H9 (cell line): ENCODE data around the gene FAXC. TPM values are rescaled to one million over a fixed set of nuclear protein-coding genes. Genes with fewer than 3 reads are reported as not detected.

ENCODE experiments used
- DNase-seq: peaks from one replicate; pipeline ENCODE4 v3.0.0-alpha.2; 2017
- H2AFZ ChIP-seq: one replicate; pipeline ENCODE4 v1.6.1; 2013; ENCODE audit warnings: mild to moderate bottlenecking, low read length, control low read depth, moderate library complexity
- H2AK5ac ChIP-seq: 2 replicates; pipeline ENCODE4 v1.6.1; 2013; ENCODE audit warnings: low read length, control low read depth, mixed read lengths; ENCODE audit not compliant: insufficient read length
- H2BK120ac ChIP-seq: one replicate; pipeline ENCODE4 v1.6.1; 2013; ENCODE audit warnings: low read depth, mild to moderate bottlenecking, low read length, control low read depth, inconsistent platforms; ENCODE audit not compliant: poor library complexity, severe bottlenecking
- H2BK12ac ChIP-seq: 2 replicates; pipeline ENCODE4 v1.6.1; 2013; ENCODE audit warnings: low read length, control low read depth, mixed read lengths, low read depth; ENCODE audit not compliant: insufficient read length
- H2BK15ac ChIP-seq: 2 replicates; pipeline ENCODE4 v1.6.1; 2013; ENCODE audit warnings: low read depth, low read length, control low read depth
- H2BK20ac ChIP-seq: one replicate; pipeline ENCODE4 v1.6.1; 2013; ENCODE audit warnings: low read depth, mild to moderate bottlenecking, low read length, control low read depth, inconsistent platforms; ENCODE audit not compliant: poor library complexity, severe bottlenecking
- H2BK5ac ChIP-seq: 2 replicates; pipeline ENCODE4 v1.6.1; 2013; ENCODE audit warnings: low read length, control low read depth, mixed read lengths; ENCODE audit not compliant: insufficient read length
- H3K14ac ChIP-seq: 2 replicates; pipeline ENCODE4 v1.6.1; 2013; ENCODE audit warnings: low read length, control low read depth; ENCODE audit not compliant: insufficient read depth
- H3K18ac ChIP-seq: 2 replicates; pipeline ENCODE4 v1.6.1; 2013; ENCODE audit warnings: low read depth, mild to moderate bottlenecking, mixed read lengths, low read length, control low read depth; ENCODE audit not compliant: insufficient read length
- H3K23ac ChIP-seq: 2 replicates; pipeline ENCODE4 v1.6.1; 2013; ENCODE audit warnings: low read length, control low read depth, mixed read lengths, low read depth; ENCODE audit not compliant: insufficient read length
- H3K23me2 ChIP-seq: 2 replicates; pipeline ENCODE4 v1.6.1; 2013; ENCODE audit warnings: low read depth, mild to moderate bottlenecking, mixed read lengths, low read length, control low read depth; ENCODE audit not compliant: insufficient read length, poor library complexity, severe bottlenecking
- H3K27ac ChIP-seq: 2 replicates; pipeline ENCODE4 v1.5.1; 2013; ENCODE audit warnings: low read length, control low read depth, mixed read lengths, low read depth; ENCODE audit not compliant: insufficient read length
- H3K27me3 ChIP-seq: 2 replicates; pipeline ENCODE4 v1.6.1; 2013; ENCODE audit warnings: low read length, control low read depth, inconsistent platforms; ENCODE audit not compliant: insufficient read depth
- H3K4ac ChIP-seq: 2 replicates; pipeline ENCODE4 v1.6.1; 2013; ENCODE audit warnings: low read depth, mild to moderate bottlenecking, control low read depth, inconsistent platforms, low read length, moderate library complexity
- H3K4me1 ChIP-seq: 2 replicates; pipeline ENCODE4 v1.6.1; 2013; ENCODE audit warnings: low read length, control low read depth, inconsistent platforms; ENCODE audit not compliant: insufficient read depth
- H3K4me2 ChIP-seq: 2 replicates; pipeline ENCODE4 v1.6.1; 2013; ENCODE audit warnings: low read length, control low read depth, mixed read lengths; ENCODE audit not compliant: insufficient read length, insufficient read depth
- H3K56ac ChIP-seq: 2 replicates; pipeline ENCODE4 v1.6.1; 2013; ENCODE audit warnings: low read depth, mild to moderate bottlenecking, mixed read lengths, low read length, control low read depth; ENCODE audit not compliant: insufficient read length
- H3K79me1 ChIP-seq: 2 replicates; pipeline ENCODE4 v1.6.1; 2013; ENCODE audit warnings: low read depth, mild to moderate bottlenecking, moderate library complexity, low read length, control low read depth, inconsistent platforms; ENCODE audit not compliant: insufficient read depth, poor library complexity, severe bottlenecking
- H3K79me2 ChIP-seq: 2 replicates; pipeline ENCODE4 v1.6.1; 2013; ENCODE audit warnings: low read length, control low read depth, inconsistent platforms; ENCODE audit not compliant: insufficient read depth
- H3K9ac ChIP-seq: 2 replicates; pipeline ENCODE4 v1.6.1; 2013; ENCODE audit warnings: low read length, control low read depth, mixed read lengths; ENCODE audit not compliant: insufficient read length; ENCODE audit errors: extremely low read depth
- H3K9me3 ChIP-seq: one replicate; pipeline ENCODE4 v1.6.1; 2013; ENCODE audit warnings: low read depth, low read length, inconsistent platforms; ENCODE audit not compliant: control insufficient read depth
- H3T11ph ChIP-seq: one replicate; pipeline ENCODE4 v1.6.1; 2013; ENCODE audit warnings: mild to moderate bottlenecking, low read length, control low read depth, inconsistent platforms
- H4K20me1 ChIP-seq: one replicate; pipeline ENCODE4 v1.6.1; 2013; ENCODE audit not compliant: control insufficient read depth, insufficient read length, insufficient read depth
- H4K5ac ChIP-seq: 2 replicates; pipeline ENCODE4 v1.6.1; 2013; ENCODE audit warnings: low read depth, mild to moderate bottlenecking, mixed read lengths, low read length, control low read depth; ENCODE audit not compliant: insufficient read length
- H4K8ac ChIP-seq: replicated peaks from 2 replicates; pipeline ENCODE4 v1.6.1; 2013; ENCODE audit warnings: low read length, control low read depth, mixed read lengths, low read depth; ENCODE audit not compliant: insufficient read length
- H4K91ac ChIP-seq: 2 replicates; pipeline ENCODE4 v1.6.1; 2013; ENCODE audit warnings: low read depth, mild to moderate bottlenecking, moderate library complexity, mixed read lengths, low read length, control low read depth; ENCODE audit not compliant: insufficient read length
- H3K27ac Mint-ChIP-seq, 3 experiments: 2 replicates in 2 of 3; 3 replicates in 1 of 3; pipeline ENCODE4 v1.8.0; 2020 to 2021; ENCODE audit warnings: mixed read lengths in 3 of 3, mild to moderate bottlenecking in 1 of 3, moderate library complexity in 1 of 3
- H3K27me3 Mint-ChIP-seq: 2 replicates; pipeline ENCODE4 v1.8.0; 2021; ENCODE audit warnings: low read depth, mild to moderate bottlenecking, moderate library complexity, mixed read lengths
- H3K36me3 Mint-ChIP-seq, 3 experiments: 2 replicates in 2 of 3; 3 replicates in 1 of 3; pipeline ENCODE4 v1.8.0; 2020 to 2021; ENCODE audit warnings: low read depth in 3 of 3, mixed read lengths in 3 of 3; ENCODE audit not compliant: insufficient read depth in 1 of 3
- H3K4me1 Mint-ChIP-seq, 2 experiments: 2 replicates each; pipeline ENCODE4 v1.8.0; 2020; ENCODE audit warnings: mixed read lengths in 2 of 2
- H3K4me3 Mint-ChIP-seq, 2 experiments: 2 replicates in 1 of 2; 3 replicates in 1 of 2; pipeline ENCODE4 v1.8.0; 2020 to 2021; ENCODE audit warnings: mild to moderate bottlenecking in 2 of 2, mixed read lengths in 2 of 2, moderate library complexity in 1 of 2
- H3K9me3 Mint-ChIP-seq, 2 experiments: 2 replicates in 1 of 2; 3 replicates in 1 of 2; pipeline ENCODE4 v1.8.0; 2020; ENCODE audit warnings: mild to moderate bottlenecking in 2 of 2, mixed read lengths in 2 of 2, moderate library complexity in 1 of 2
- WGBS: extraction: QIAGEN DNeasy Blood & Tissue Kit; methylation state at CpG from one replicate; pipeline ENCODE4 v1.1.7; 2013; ENCODE audit warnings: missing lambda C conversion rate, low lambda C conversion rate, mixed read lengths; ENCODE audit not compliant: insufficient read length; ENCODE audit errors: extremely low coverage; 5-methylcytosine and 5-hydroxymethylcytosine counted together
- total RNA-seq: library from RNA; stranded (reverse); gene quantifications from 2 replicates; pipeline ENCODE4 v1.2.1, GENCODE V29; 2021
- TF ChIP-seq, protein P1 (sequence below): fragments of 200-600 bp; sonication (generic); conservative IDR thresholded peaks from 3 replicates; pipeline ENCODE4 v1.8.0; 2021; ENCODE audit warnings: antibody characterized with exemption, mild to moderate bottlenecking

Gene FAXC
- total RNA-seq, 1 experiment from 2014 or later, result 17.2 TPM

DNA sequence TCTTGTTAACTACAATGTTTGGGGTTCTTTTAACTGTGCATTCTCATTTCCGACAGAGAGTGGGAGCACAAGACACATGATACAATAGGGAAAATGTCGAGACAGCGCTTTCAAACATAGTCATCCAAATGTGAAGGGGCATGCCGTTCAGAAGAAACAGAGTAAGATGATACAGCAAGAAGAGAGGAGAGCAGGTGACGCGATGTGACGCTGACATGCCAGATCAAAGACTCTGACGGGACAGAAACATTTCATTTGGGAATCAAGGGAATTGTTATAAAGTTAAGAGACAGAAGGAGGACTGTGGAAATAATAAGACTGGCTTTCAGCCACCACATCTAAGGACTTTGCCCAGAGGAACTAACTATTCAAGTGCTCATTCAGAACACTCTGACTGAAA is 117.4 kb downstream of the FAXC start:
- Histone ChIP-seq H2BK20ac (no peak overlapping the region), H3K4ac (no peak overlapping the region), H2BK120ac (no peak overlapping the region), H3K23me2 (no peaks in the 10 kb centered on the region), H3T11ph (no peak overlapping the region), H3K79me1 (no peaks in the 10 kb centered on the region), H3K27me3 (no peaks in the 10 kb centered on the region), H3K9ac (no peak overlapping the region), H4K5ac (no peak overlapping the region), H2BK5ac (no peak overlapping the region), H2BK15ac (no peak overlapping the region), H3K56ac (no peak overlapping the region), H3K79me2 (no peaks in the 10 kb centered on the region), H4K20me1 (no peaks in the 10 kb centered on the region), H4K8ac (no peak overlapping the region), H3K9me3 (no peaks in the 10 kb centered on the region), H4K91ac (no peak overlapping the region), H3K4me2 (no peak overlapping the region), H3K4me1 (no peaks in the 10 kb centered on the region), H3K18ac (no peak overlapping the region), H3K27ac (no peak overlapping the region), H2AFZ (no peak overlapping the region), H2AK5ac (no peak overlapping the region), H3K23ac (no peak overlapping the region), H2BK12ac (no peak overlapping the region), H3K14ac (no peak overlapping the region)
- Mint-ChIP-seq H3K36me3 (no peaks in the 10 kb centered on the region), H3K4me1 (0 out of 4 replicates have a peak, but pooled peaks cover 0 to 3% of the 10 kb centered on the region in 2 experiments), H3K27me3 (peaks cover 12% of the 10 kb centered on the region), H3K4me3 (no peak overlapping the region), H3K27ac (no peak overlapping the region), H3K9me3 (no peaks in the 10 kb centered on the region)
- no CpG with 5 or more reads among the region's 8 CpGs for WGBS
- DNase-seq, result no peak
- TF ChIP-seq, protein P1, sequence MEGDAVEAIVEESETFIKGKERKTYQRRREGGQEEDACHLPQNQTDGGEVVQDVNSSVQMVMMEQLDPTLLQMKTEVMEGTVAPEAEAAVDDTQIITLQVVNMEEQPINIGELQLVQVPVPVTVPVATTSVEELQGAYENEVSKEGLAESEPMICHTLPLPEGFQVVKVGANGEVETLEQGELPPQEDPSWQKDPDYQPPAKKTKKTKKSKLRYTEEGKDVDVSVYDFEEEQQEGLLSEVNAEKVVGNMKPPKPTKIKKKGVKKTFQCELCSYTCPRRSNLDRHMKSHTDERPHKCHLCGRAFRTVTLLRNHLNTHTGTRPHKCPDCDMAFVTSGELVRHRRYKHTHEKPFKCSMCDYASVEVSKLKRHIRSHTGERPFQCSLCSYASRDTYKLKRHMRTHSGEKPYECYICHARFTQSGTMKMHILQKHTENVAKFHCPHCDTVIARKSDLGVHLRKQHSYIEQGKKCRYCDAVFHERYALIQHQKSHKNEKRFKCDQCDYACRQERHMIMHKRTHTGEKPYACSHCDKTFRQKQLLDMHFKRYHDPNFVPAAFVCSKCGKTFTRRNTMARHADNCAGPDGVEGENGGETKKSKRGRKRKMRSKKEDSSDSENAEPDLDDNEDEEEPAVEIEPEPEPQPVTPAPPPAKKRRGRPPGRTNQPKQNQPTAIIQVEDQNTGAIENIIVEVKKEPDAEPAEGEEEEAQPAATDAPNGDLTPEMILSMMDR, result no peak
